ENCODE data around the gene UVRAG. TPM values are rescaled to one million over a fixed set of nuclear protein-coding genes. Genes with fewer than 3 reads are reported as not detected.

UVRAG gene
- total and polyA plus RNA-seq, 2 donors (not counting 1 experiment from before 2014, with no cell fraction given) = 37.7 to 94.1 TPM

GRCh38 chr11:75800728-75801361 lies 14.2 kb upstream of the UVRAG start:
- no peaks in the 10 kb centered on the region for H4K20me1 ChIP-seq (ENCODE audit: control insufficient read depth, insufficient read depth, low read length, poor library complexity, severe bottlenecking)
- POLR2A ChIA-PET = no interaction called here
- intact Hi-C loops (cut with micrococcal nuclease) = loop anchor here (5.0 kb wide), 1 partner anchor 36 kb away; no protein-coding TSS in a partner anchor
- H3K4me3 Mint-ChIP-seq = no peak overlapping the region
- ATAC-seq (ENCODE audit: low read depth) (no peak), DNase-seq (no peak)
- H2AFZ ChIP-seq (ENCODE audit: insufficient read depth, low read depth, low read length, poor library complexity, severe bottlenecking) = no peak overlapping the region
- H3K27me3 ChIP-seq (replicated peaks in 1 of 4; ENCODE audit: control extremely low read depth in 1 of 4, control insufficient read depth in 3 of 4, insufficient read depth in 4 of 4, low read length in 3 of 4) = no peaks in the 10 kb centered on the region
- no peak overlapping the region for H3K27ac ChIP-seq (ENCODE audit: low read length in 2 of 2)
- TF ChIP-seq EZH2 (IDR thresholded peaks at IDR 0.05; ENCODE audit: borderline replicate concordance, insufficient read depth, low read depth, low read length, poor library complexity, severe bottlenecking) (no peak), CTCF (IDR thresholded peaks at IDR 0.05) (no peak)
- H3K36me3 ChIP-seq (replicated peaks in 1 of 2; ENCODE audit: control extremely low read depth in 1 of 2, control insufficient read depth in 1 of 2, extremely low read depth in 1 of 2, insufficient read depth in 2 of 2, low read length in 1 of 2) = peaks cover 0 to 6% of the 10 kb centered on the region in 2 experiments
- no peak overlapping the region for H3K4me3 ChIP-seq (ENCODE audit: control extremely low read depth in 1 of 5, extremely low read depth in 1 of 5, insufficient read depth in 1 of 5, low read depth in 2 of 5, low read length in 4 of 5)
- H3K9me3 Mint-ChIP-seq (ENCODE audit: insufficient read depth) = no peaks in the 10 kb centered on the region
- CTCF ChIA-PET = interaction anchor here (1.0 to 7.9 kb wide), 6 partner anchors 12 to 518 kb away, joined by 3 to 405 read pairs (median 28); partner anchors contain the start of gene UVRAG
- H3K79me2 ChIP-seq (ENCODE audit: control insufficient read depth, insufficient read depth, low read length) = peaks cover 12% of the 10 kb centered on the region
- no peaks in the 10 kb centered on the region for H3K9me3 ChIP-seq (ENCODE audit: control extremely low read depth in 1 of 3, control insufficient read depth in 2 of 3, insufficient read depth in 1 of 3, low read length in 2 of 3)
- peaks cover 17% of the 10 kb centered on the region for H3K4me1 Mint-ChIP-seq
- no peak overlapping the region for H3K9ac ChIP-seq (ENCODE audit: low read length)
- no peaks in the 10 kb centered on the region for H3K27me3 Mint-ChIP-seq
- H3K4me2 ChIP-seq (replicated peaks; ENCODE audit: low read depth, low read length, poor library complexity, severe bottlenecking) = no peak overlapping the region
- H3K27ac Mint-ChIP-seq = no peak overlapping the region
- 100% methylated on average over 1 of the region's 6 CpGs for WGBS (ENCODE audit: insufficient coverage)
- peaks cover 3 to 22% of the 10 kb centered on the region in 2 donors for H3K4me1 ChIP-seq (ENCODE audit: control insufficient read depth in 2 of 2, insufficient read depth in 2 of 2, low read length in 2 of 2)

- H3K27me3 ChIP-seq (replicated peaks in 1 of 4; ENCODE audit: control extremely low read depth in 1 of 4, control insufficient read depth in 3 of 4, insufficient read depth in 4 of 4, low read length in 3 of 4) = no peaks in the 10 kb centered on the region
- H3K36me3 ChIP-seq (replicated peaks in 1 of 2; ENCODE audit: control extremely low read depth in 1 of 2, control insufficient read depth in 1 of 2, extremely low read depth in 1 of 2, insufficient read depth in 2 of 2, low read length in 1 of 2) = peaks cover 0 to 6% of the 10 kb centered on the region in 2 experiments
- H3K9me3 ChIP-seq (ENCODE audit: control extremely low read depth in 1 of 3, control insufficient read depth in 2 of 3, insufficient read depth in 1 of 3, low read length in 2 of 3) = no peaks in the 10 kb centered on the region
- intact Hi-C loops (cut with micrococcal nuclease) = loop anchor here (2.0 to 5.0 kb wide), 2 partner anchors 29 to 36 kb away; no protein-coding TSS in a partner anchor
- 64% methylated on average over 6 of the region's 9 CpGs for WGBS (ENCODE audit: insufficient coverage)
- H4K20me1 ChIP-seq (ENCODE audit: control insufficient read depth, insufficient read depth, low read length, poor library complexity, severe bottlenecking) = no peaks in the 10 kb centered on the region
- Mint-ChIP-seq H3K4me1 (peaks cover 17% of the 10 kb centered on the region), H3K4me3 (no peak overlapping the region), H3K27ac (no peak overlapping the region), H3K27me3 (no peaks in the 10 kb centered on the region), H3K9me3 (ENCODE audit: insufficient read depth) (no peaks in the 10 kb centered on the region)
- H3K9ac ChIP-seq (ENCODE audit: low read length) = no peak overlapping the region
- H3K27ac ChIP-seq (ENCODE audit: low read length in 2 of 2) = no peak overlapping the region
- no peak overlapping the region for H3K4me3 ChIP-seq (ENCODE audit: control extremely low read depth in 1 of 5, extremely low read depth in 1 of 5, insufficient read depth in 1 of 5, low read depth in 2 of 5, low read length in 4 of 5)
- peaks cover 3 to 22% of the 10 kb centered on the region in 2 donors for H3K4me1 ChIP-seq (ENCODE audit: control insufficient read depth in 2 of 2, insufficient read depth in 2 of 2, low read length in 2 of 2)
- ATAC-seq (ENCODE audit: low read depth) (no peak), DNase-seq (no peak)
- TF ChIP-seq EZH2 (IDR thresholded peaks at IDR 0.05; ENCODE audit: borderline replicate concordance, insufficient read depth, low read depth, low read length, poor library complexity, severe bottlenecking) = no peak
- no peak for TF ChIP-seq CTCF (IDR thresholded peaks at IDR 0.05)
- ChIA-PET CTCF (interaction anchor here (1.6 to 7.9 kb wide), 13 partner anchors 9 to 517 kb away, joined by 4 to 405 read pairs (median 18); partner anchors contain the start of gene UVRAG), POLR2A (no interaction called here)
- H3K79me2 ChIP-seq (ENCODE audit: control insufficient read depth, insufficient read depth, low read length) = peaks cover 12% of the 10 kb centered on the region
- no peak overlapping the region for H3K4me2 ChIP-seq (replicated peaks; ENCODE audit: low read depth, low read length, poor library complexity, severe bottlenecking)
- H2AFZ ChIP-seq (ENCODE audit: insufficient read depth, low read depth, low read length, poor library complexity, severe bottlenecking) = no peak overlapping the region
These were observed 13.5 kb upstream of the UVRAG start for GRCh38 chr11:75801362-75802020.
